ENCODE results near the gene CHRNE. TPM values are rescaled to one million over a fixed set of nuclear protein-coding genes. Genes with fewer than 3 reads are reported as not detected.
"Not testable (repeated sequence)": the region's sequence is repeated elsewhere in the genome, so short reads cannot be mapped to it uniquely, and the experiment has no call there.

Gene CHRNE
- total and polyA plus RNA-seq, 2 donors (not counting 1 experiment from before 2014, with no cell fraction given), result 0.19 to 0.66 TPM

GRCh38 chr17:4913994-4914393 lies 11.1 kb upstream of the CHRNE start:
- TF ChIP-seq, protein P1, sequence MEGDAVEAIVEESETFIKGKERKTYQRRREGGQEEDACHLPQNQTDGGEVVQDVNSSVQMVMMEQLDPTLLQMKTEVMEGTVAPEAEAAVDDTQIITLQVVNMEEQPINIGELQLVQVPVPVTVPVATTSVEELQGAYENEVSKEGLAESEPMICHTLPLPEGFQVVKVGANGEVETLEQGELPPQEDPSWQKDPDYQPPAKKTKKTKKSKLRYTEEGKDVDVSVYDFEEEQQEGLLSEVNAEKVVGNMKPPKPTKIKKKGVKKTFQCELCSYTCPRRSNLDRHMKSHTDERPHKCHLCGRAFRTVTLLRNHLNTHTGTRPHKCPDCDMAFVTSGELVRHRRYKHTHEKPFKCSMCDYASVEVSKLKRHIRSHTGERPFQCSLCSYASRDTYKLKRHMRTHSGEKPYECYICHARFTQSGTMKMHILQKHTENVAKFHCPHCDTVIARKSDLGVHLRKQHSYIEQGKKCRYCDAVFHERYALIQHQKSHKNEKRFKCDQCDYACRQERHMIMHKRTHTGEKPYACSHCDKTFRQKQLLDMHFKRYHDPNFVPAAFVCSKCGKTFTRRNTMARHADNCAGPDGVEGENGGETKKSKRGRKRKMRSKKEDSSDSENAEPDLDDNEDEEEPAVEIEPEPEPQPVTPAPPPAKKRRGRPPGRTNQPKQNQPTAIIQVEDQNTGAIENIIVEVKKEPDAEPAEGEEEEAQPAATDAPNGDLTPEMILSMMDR (conservative IDR thresholded peaks at IDR 0.05 in 1 of 2, IDR thresholded peaks at IDR 0.05 in 1 of 2; ENCODE audit: low read depth in 1 of 2, low read length in 2 of 2), result no peak
- no peak for TF ChIP-seq EZH2 (IDR thresholded peaks at IDR 0.05; ENCODE audit: low read length, missing control alignments)
- DNase-seq (ENCODE audit: low read depth in 2 of 2), result no peak

GRCh38 chr17:4908711-4909496 lies 6.0 kb upstream of the CHRNE start:
- H3K27ac ChIP-seq (ENCODE audit: insufficient read depth, low read length), result peak overlapping the region; percentile 62

More at GRCh38 chr17:4913994-4914393, 11.1 kb upstream of the CHRNE start:
- Histone ChIP-seq H3K9ac (ENCODE audit: insufficient read depth, low read length) (no peak overlapping the region), H4K20me1 (ENCODE audit: control insufficient read depth, extremely low read depth, insufficient read depth, low read length) (no peaks in the 10 kb centered on the region), H3K4me3 (replicated peaks in 1 of 4; ENCODE audit: control extremely low read depth in 1 of 4, insufficient read depth in 1 of 4, low read depth in 3 of 4, low read length in 4 of 4) (no peak overlapping the region), H3K27me3 (ENCODE audit: control insufficient read depth, insufficient read depth, low read length) (no peaks in the 10 kb centered on the region), H3K4me1 (ENCODE audit: control insufficient read depth, extremely low read depth, insufficient read depth, low read length) (peaks cover under 1% of the 10 kb centered on the region), H3K9me3 (ENCODE audit: control insufficient read depth, insufficient read depth, low read depth, low read length) (no peaks in the 10 kb centered on the region), H3K36me3 (ENCODE audit: control insufficient read depth, insufficient read depth, low read length) (no peaks in the 10 kb centered on the region), H3K79me2 (ENCODE audit: control insufficient read depth, insufficient read depth, low read length) (no peaks in the 10 kb centered on the region), H3K27ac (ENCODE audit: insufficient read depth, low read length) (no peak overlapping the region), H2AFZ (ENCODE audit: low read length) (no peak overlapping the region), H3K4me2 (ENCODE audit: extremely low read depth, insufficient read depth, low read length) (no peak overlapping the region)

GRCh38 chr17:4908301-4908700 lies 5.4 kb upstream of the CHRNE start:
- Histone ChIP-seq H3K4me2 (ENCODE audit: extremely low read depth, insufficient read depth, low read length) (no peak overlapping the region), H3K4me1 (ENCODE audit: control insufficient read depth, extremely low read depth, insufficient read depth, low read length) (peaks cover 6% of the 10 kb centered on the region), H4K20me1 (ENCODE audit: control insufficient read depth, extremely low read depth, insufficient read depth, low read length) (no peaks in the 10 kb centered on the region), H3K9me3 (ENCODE audit: control insufficient read depth, insufficient read depth, low read depth, low read length) (no peaks in the 10 kb centered on the region), H3K79me2 (ENCODE audit: control insufficient read depth, insufficient read depth, low read length) (no peaks in the 10 kb centered on the region), H2AFZ (ENCODE audit: low read length) (peak overlapping the region; percentile 88), H3K36me3 (ENCODE audit: control insufficient read depth, insufficient read depth, low read length) (no peaks in the 10 kb centered on the region), H3K27me3 (ENCODE audit: control insufficient read depth, insufficient read depth, low read length) (peaks cover 2% of the 10 kb centered on the region), H3K4me3 (replicated peaks in 1 of 4; ENCODE audit: control extremely low read depth in 1 of 4, insufficient read depth in 1 of 4, low read depth in 3 of 4, low read length in 4 of 4) (no peak overlapping the region), H3K27ac (ENCODE audit: insufficient read depth, low read length) (peak overlapping the region; percentile 62), H3K9ac (ENCODE audit: insufficient read depth, low read length) (no peak overlapping the region)
- no peak for TF ChIP-seq EZH2 (IDR thresholded peaks at IDR 0.05; ENCODE audit: low read length, missing control alignments)
- TF ChIP-seq, protein P1 (conservative IDR thresholded peaks at IDR 0.05 in 1 of 2, IDR thresholded peaks at IDR 0.05 in 1 of 2; ENCODE audit: low read depth in 1 of 2, low read length in 2 of 2), result no peak
- DNase-seq (ENCODE audit: low read depth in 2 of 2), result no peak

More at GRCh38 chr17:4908711-4909496, 6.0 kb upstream of the CHRNE start:
- peak overlapping the region; percentile 16 for H3K9ac ChIP-seq (ENCODE audit: insufficient read depth, low read length)
- no peaks in the 10 kb centered on the region for H3K9me3 ChIP-seq (ENCODE audit: control insufficient read depth, insufficient read depth, low read depth, low read length)
- H3K4me1 ChIP-seq (ENCODE audit: control insufficient read depth, extremely low read depth, insufficient read depth, low read length), result peaks cover 6% of the 10 kb centered on the region
- peak overlapping the region; percentile 68 for H3K4me2 ChIP-seq (ENCODE audit: extremely low read depth, insufficient read depth, low read length)
- no peaks in the 10 kb centered on the region for H3K36me3 ChIP-seq (ENCODE audit: control insufficient read depth, insufficient read depth, low read length)
- H3K79me2 ChIP-seq (ENCODE audit: control insufficient read depth, insufficient read depth, low read length), result no peaks in the 10 kb centered on the region
- peak overlapping the region; percentile 88 for H2AFZ ChIP-seq (ENCODE audit: low read length)
- no peak overlapping the region for H3K4me3 ChIP-seq (replicated peaks in 1 of 4; ENCODE audit: control extremely low read depth in 1 of 4, insufficient read depth in 1 of 4, low read depth in 3 of 4, low read length in 4 of 4)
- no peaks in the 10 kb centered on the region for H4K20me1 ChIP-seq (ENCODE audit: control insufficient read depth, extremely low read depth, insufficient read depth, low read length)
- peak; percentile 83 to 96 for DNase-seq (ENCODE audit: low read depth in 2 of 2)
- H3K27me3 ChIP-seq (ENCODE audit: control insufficient read depth, insufficient read depth, low read length), result peaks cover 2% of the 10 kb centered on the region
- no peak for TF ChIP-seq EZH2 (IDR thresholded peaks at IDR 0.05; ENCODE audit: low read length, missing control alignments)
- TF ChIP-seq, protein P1 (conservative IDR thresholded peaks at IDR 0.05 in 1 of 2, IDR thresholded peaks at IDR 0.05 in 1 of 2; ENCODE audit: low read depth in 1 of 2, low read length in 2 of 2), result peak; percentile 84 to 89

DNA sequence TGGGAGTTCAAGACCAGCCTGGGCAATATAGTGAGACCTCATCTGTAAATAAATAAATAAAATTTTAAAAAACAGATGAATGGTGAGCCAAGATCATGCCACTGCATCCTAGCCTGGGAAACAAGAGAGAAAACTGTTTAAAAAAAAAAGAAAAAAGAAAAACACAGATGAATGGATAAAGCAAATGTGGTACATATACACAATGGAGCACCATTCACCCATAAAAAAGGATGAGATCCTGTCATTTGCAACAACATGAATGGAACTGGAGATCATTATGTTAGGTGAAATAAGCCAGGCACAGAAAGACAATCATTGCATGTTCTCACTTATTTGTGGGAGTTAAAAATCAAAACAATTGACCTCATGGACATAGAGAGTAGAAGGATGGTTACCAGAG lies 3.7 kb upstream of the CHRNE start:
- H3K27me3 ChIP-seq (ENCODE audit: control insufficient read depth, insufficient read depth, low read length); H3K79me2 ChIP-seq (ENCODE audit: control insufficient read depth, insufficient read depth, low read length); DNase-seq (ENCODE audit: low read depth in 2 of 2); H3K27ac ChIP-seq (ENCODE audit: insufficient read depth, low read length); H2AFZ ChIP-seq (ENCODE audit: low read length); H3K4me3 ChIP-seq (replicated peaks in 1 of 4; ENCODE audit: control extremely low read depth in 1 of 4, insufficient read depth in 1 of 4, low read depth in 3 of 4, low read length in 4 of 4); H3K9ac ChIP-seq (ENCODE audit: insufficient read depth, low read length); H4K20me1 ChIP-seq (ENCODE audit: control insufficient read depth, extremely low read depth, insufficient read depth, low read length); H3K4me1 ChIP-seq (ENCODE audit: control insufficient read depth, extremely low read depth, insufficient read depth, low read length); H3K9me3 ChIP-seq (ENCODE audit: control insufficient read depth, insufficient read depth, low read depth, low read length); H3K4me2 ChIP-seq (ENCODE audit: extremely low read depth, insufficient read depth, low read length); H3K36me3 ChIP-seq (ENCODE audit: control insufficient read depth, insufficient read depth, low read length): not testable (repeated sequence)

Measured in fibroblast of lung (primary cell).